Suprapubic skin (tissue), 4 donors: ENCODE results near the gene ARHGEF7. TPM values are rescaled to one million over a fixed set of nuclear protein-coding genes. Genes with fewer than 3 reads are reported as not detected.

ENCODE experiments used
- DNase-seq, 2 donors: peaks; one replicate each; pipeline ENCODE4 v3.0.0-alpha.2; 2019; ENCODE audit warnings: low spot score in 2 of 2
- H3K27ac ChIP-seq: fragments of 200-600 bp; sonication (generic); one replicate; pipeline ENCODE4 v1.5.1; 2019
- H3K27me3 ChIP-seq: fragments of 200-600 bp; sonication (generic); one replicate; pipeline ENCODE4 v1.5.1; 2019
- H3K36me3 ChIP-seq: fragments of 200-600 bp; sonication (generic); one replicate; pipeline ENCODE4 v1.5.1; 2019
- H3K4me1 ChIP-seq: fragments of 200-600 bp; sonication (generic); one replicate; pipeline ENCODE4 v1.5.1; 2019
- H3K4me3 ChIP-seq: fragments of 200-600 bp; sonication (generic); one replicate; pipeline ENCODE4 v1.5.1; 2019; ENCODE audit warnings: mild to moderate bottlenecking
- H3K9me3 ChIP-seq: fragments of 200-600 bp; sonication (generic); one replicate; pipeline ENCODE4 v1.5.1; 2019
- CTCF ChIP-seq, 2 donors: fragments of 200-600 bp in 1 of 2; fragments of 450-650 bp in 1 of 2; sonication (generic) in 1 of 2; IDR thresholded peaks; one replicate each; pipeline ENCODE4 v1.5.1; 2016 to 2019; ENCODE audit warnings: antibody characterized with exemption in 2 of 2, mild to moderate bottlenecking in 1 of 2, moderate library complexity in 1 of 2
- EP300 ChIP-seq: sonication (generic); formaldehyde crosslinking; IDR thresholded peaks from one replicate; pipeline ENCODE4 v1.6.1; 2017; ENCODE audit warnings: antibody characterized with exemption
- POLR2A ChIP-seq, 2 donors: fragments of 450-650 bp; IDR thresholded peaks; one replicate each; pipeline ENCODE4 v1.6.1; 2017; ENCODE audit warnings: antibody characterized with exemption in 2 of 2, mild to moderate bottlenecking in 2 of 2, moderate library complexity in 2 of 2
- POLR2AphosphoS5 ChIP-seq, 3 donors: sonication (generic); formaldehyde crosslinking; IDR thresholded peaks; one replicate each; pipeline ENCODE4 v1.6.1; 2017; ENCODE audit warnings: antibody characterized with exemption in 3 of 3
- WGBS: methylation state at CpG from one replicate; pipeline ENCODE4 v1.1.5; 2018; 5-methylcytosine and 5-hydroxymethylcytosine counted together
- total RNA-seq, 4 donors: library from RNA; depleted of rRNA; stranded (reverse); fragments of >200 nt; gene quantifications; one replicate each; pipeline ENCODE4 v1.1.0, GENCODE V29; 2016

ARHGEF7 gene
- total RNA-seq, 4 donors from 2014 or later, result 72.1 to 210 (median 99.6) TPM

GRCh38 chr13:111122056-111122455 is 6.9 kb downstream of the ARHGEF7 start:
- no peak overlapping the region for H3K27ac ChIP-seq
- TF ChIP-seq EP300 (no peak), POLR2AphosphoS5 (IDR thresholded peaks at IDR 0.05) (no peak), CTCF (IDR thresholded peaks at IDR 0.05) (no peak), POLR2A (IDR thresholded peaks at IDR 0.05) (no peak)
- no peak overlapping the region for H3K4me3 ChIP-seq
- no peaks in the 10 kb centered on the region for H3K9me3 ChIP-seq
- peaks cover 20% of the 10 kb centered on the region for H3K4me1 ChIP-seq
- 74% methylated on average over 11 of the region's 12 CpGs for WGBS
- no peak for DNase-seq
- H3K36me3 ChIP-seq, result no peaks in the 10 kb centered on the region
- H3K27me3 ChIP-seq, result peaks cover 10% of the 10 kb centered on the region

- Histone ChIP-seq H3K9me3 (no peaks in the 10 kb centered on the region), H3K27me3 (peaks cover 6% of the 10 kb centered on the region), H3K4me3 (no peak overlapping the region), H3K36me3 (no peaks in the 10 kb centered on the region), H3K4me1 (peaks cover 20% of the 10 kb centered on the region), H3K27ac (no peak overlapping the region)
- WGBS, result 91% methylated on average over 6 of the region's 9 CpGs
- no peak for DNase-seq
- TF ChIP-seq POLR2AphosphoS5 (IDR thresholded peaks at IDR 0.05) (no peak), POLR2A (IDR thresholded peaks at IDR 0.05) (no peak), CTCF (IDR thresholded peaks at IDR 0.05) (no peak), EP300 (no peak)
Observed at GRCh38 chr13:111122631-111123030, 7.5 kb downstream of the ARHGEF7 start.

- Histone ChIP-seq H3K4me3 (no peak overlapping the region), H3K36me3 (no peaks in the 10 kb centered on the region), H3K27ac (no peak overlapping the region), H3K27me3 (peaks cover under 1% of the 10 kb centered on the region), H3K4me1 (peaks cover 16% of the 10 kb centered on the region), H3K9me3 (no peaks in the 10 kb centered on the region)
- 87% methylated on average over 4 of the region's 4 CpGs for WGBS
- TF ChIP-seq POLR2A (IDR thresholded peaks at IDR 0.05) (no peak), POLR2AphosphoS5 (IDR thresholded peaks at IDR 0.05) (no peak), EP300 (no peak), CTCF (IDR thresholded peaks at IDR 0.05) (no peak)
- DNase-seq, result no peak
Observed at GRCh38 chr13:111123221-111123620, 8.1 kb downstream of the ARHGEF7 start.

GRCh38 chr13:111123649-111124048 is 8.5 kb downstream of the ARHGEF7 start:
- Histone ChIP-seq H3K4me1 (peaks cover 12% of the 10 kb centered on the region), H3K4me3 (no peak overlapping the region), H3K9me3 (no peaks in the 10 kb centered on the region), H3K27me3 (no peaks in the 10 kb centered on the region), H3K27ac (no peak overlapping the region), H3K36me3 (no peaks in the 10 kb centered on the region)
- TF ChIP-seq CTCF (IDR thresholded peaks at IDR 0.05) (no peak), POLR2A (IDR thresholded peaks at IDR 0.05) (no peak), EP300 (no peak), POLR2AphosphoS5 (IDR thresholded peaks at IDR 0.05) (no peak)
- 61% methylated on average over 8 of the region's 8 CpGs for WGBS
- no peak for DNase-seq

GRCh38 chr13:111126509-111126908 is 11.4 kb downstream of the ARHGEF7 start:
- Histone ChIP-seq H3K27me3 (no peaks in the 10 kb centered on the region), H3K9me3 (no peaks in the 10 kb centered on the region), H3K4me1 (peaks cover 6% of the 10 kb centered on the region), H3K4me3 (no peak overlapping the region), H3K36me3 (no peaks in the 10 kb centered on the region), H3K27ac (no peak overlapping the region)
- TF ChIP-seq CTCF (IDR thresholded peaks at IDR 0.05) (no peak), POLR2A (IDR thresholded peaks at IDR 0.05) (no peak), POLR2AphosphoS5 (IDR thresholded peaks at IDR 0.05) (no peak), EP300 (no peak)
- no peak for DNase-seq
